Ishikawa (cell line): ENCODE results near the gene VWA3B.

Experiments
- CEBPB ChIP-seq: IDR thresholded peaks from 2 replicates; pipeline ENCODE4 v1.6.1; 2012
- CREB1 ChIP-seq: IDR thresholded peaks from 2 replicates; pipeline ENCODE4 v1.6.1; 2012; ENCODE audit warnings: low read depth
- EGR1 ChIP-seq: IDR thresholded peaks from 2 replicates; pipeline ENCODE4 v1.6.1; 2012
- EP300 ChIP-seq: IDR thresholded peaks from 2 replicates; pipeline ENCODE4 v1.6.1; 2012; ENCODE audit warnings: borderline replicate concordance
- FOXM1 ChIP-seq: IDR thresholded peaks from 2 replicates; pipeline ENCODE4 v1.6.1; 2012; ENCODE audit warnings: low read depth, borderline replicate concordance
- NFIC ChIP-seq: IDR thresholded peaks from 2 replicates; pipeline ENCODE4 v1.6.1; 2012
- RAD21 ChIP-seq: IDR thresholded peaks from 2 replicates; pipeline ENCODE4 v1.6.1; 2012; ENCODE audit warnings: low read depth
- TAF1 ChIP-seq: IDR thresholded peaks from 2 replicates; pipeline ENCODE4 v1.6.1; 2012; ENCODE audit warnings: low read depth, mild to moderate bottlenecking
- TCF12 ChIP-seq: IDR thresholded peaks from 2 replicates; pipeline ENCODE4 v1.6.1; 2012; ENCODE audit warnings: low read depth
- TEAD4 ChIP-seq: IDR thresholded peaks from 2 replicates; pipeline ENCODE4 v1.6.1; 2012
- USF1 ChIP-seq: IDR thresholded peaks from 2 replicates; pipeline ENCODE4 v1.6.1; 2012
- YY1 ChIP-seq: IDR thresholded peaks from 2 replicates; pipeline ENCODE4 v1.6.1; 2012; ENCODE audit warnings: low read depth
- ZBTB7A ChIP-seq: IDR thresholded peaks from 2 replicates; pipeline ENCODE4 v1.6.1; 2012; ENCODE audit warnings: low read depth
- TF ChIP-seq, protein P1 (sequence below): IDR thresholded peaks from 2 replicates; pipeline ENCODE4 v1.6.1; 2012; ENCODE audit warnings: low read depth, mild to moderate bottlenecking
- TF ChIP-seq, protein P2 (sequence below): IDR thresholded peaks from 2 replicates; pipeline ENCODE4 v1.6.1; 2012

The VWA3B gene

DNA sequence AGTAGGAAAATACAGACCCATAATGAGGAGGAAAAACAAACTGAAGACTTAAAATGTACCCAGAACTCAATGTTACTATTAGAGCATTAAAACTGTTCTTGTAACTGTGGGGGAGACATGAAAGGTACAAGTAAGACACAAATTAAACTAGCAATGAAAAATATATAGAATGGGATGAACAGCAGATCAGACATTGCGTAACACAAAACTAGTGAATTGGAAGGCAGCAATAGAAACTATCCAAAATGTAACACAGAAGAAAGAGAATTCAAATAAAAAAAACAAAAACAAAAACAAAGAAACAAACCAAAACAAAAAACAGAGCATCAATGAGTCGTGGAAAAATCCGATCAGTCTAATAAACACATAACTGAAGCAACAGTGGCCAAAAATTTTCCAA, 132.2 kb downstream of the VWA3B start:
- TF ChIP-seq NFIC (no peak), ZBTB7A (no peak), CEBPB (no peak), TAF1 (no peak), FOXM1 (no peak), RAD21 (no peak), YY1 (no peak), TEAD4 (no peak), EP300 (no peak), CREB1 (no peak)
- TF ChIP-seq, protein P1, sequence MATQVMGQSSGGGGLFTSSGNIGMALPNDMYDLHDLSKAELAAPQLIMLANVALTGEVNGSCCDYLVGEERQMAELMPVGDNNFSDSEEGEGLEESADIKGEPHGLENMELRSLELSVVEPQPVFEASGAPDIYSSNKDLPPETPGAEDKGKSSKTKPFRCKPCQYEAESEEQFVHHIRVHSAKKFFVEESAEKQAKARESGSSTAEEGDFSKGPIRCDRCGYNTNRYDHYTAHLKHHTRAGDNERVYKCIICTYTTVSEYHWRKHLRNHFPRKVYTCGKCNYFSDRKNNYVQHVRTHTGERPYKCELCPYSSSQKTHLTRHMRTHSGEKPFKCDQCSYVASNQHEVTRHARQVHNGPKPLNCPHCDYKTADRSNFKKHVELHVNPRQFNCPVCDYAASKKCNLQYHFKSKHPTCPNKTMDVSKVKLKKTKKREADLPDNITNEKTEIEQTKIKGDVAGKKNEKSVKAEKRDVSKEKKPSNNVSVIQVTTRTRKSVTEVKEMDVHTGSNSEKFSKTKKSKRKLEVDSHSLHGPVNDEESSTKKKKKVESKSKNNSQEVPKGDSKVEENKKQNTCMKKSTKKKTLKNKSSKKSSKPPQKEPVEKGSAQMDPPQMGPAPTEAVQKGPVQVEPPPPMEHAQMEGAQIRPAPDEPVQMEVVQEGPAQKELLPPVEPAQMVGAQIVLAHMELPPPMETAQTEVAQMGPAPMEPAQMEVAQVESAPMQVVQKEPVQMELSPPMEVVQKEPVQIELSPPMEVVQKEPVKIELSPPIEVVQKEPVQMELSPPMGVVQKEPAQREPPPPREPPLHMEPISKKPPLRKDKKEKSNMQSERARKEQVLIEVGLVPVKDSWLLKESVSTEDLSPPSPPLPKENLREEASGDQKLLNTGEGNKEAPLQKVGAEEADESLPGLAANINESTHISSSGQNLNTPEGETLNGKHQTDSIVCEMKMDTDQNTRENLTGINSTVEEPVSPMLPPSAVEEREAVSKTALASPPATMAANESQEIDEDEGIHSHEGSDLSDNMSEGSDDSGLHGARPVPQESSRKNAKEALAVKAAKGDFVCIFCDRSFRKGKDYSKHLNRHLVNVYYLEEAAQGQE = no peak

DNA sequence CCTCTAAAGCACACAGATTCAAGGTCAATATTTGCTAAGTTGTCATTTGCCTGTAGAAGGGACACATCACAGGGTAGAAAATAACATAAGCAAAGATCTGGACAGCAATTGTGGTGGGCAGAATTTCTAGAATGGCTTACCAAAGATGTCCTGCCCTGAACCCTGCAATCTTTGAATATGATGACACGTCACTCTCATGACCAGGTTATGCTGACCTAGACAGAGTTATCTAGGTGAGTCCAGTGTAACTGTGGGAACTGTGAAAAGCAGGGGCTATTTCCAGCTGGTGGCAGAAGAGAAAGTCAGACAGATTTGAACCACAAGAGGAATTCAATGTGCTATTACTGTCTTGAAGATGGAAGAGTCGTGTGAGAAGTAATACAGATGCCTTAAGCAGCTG, 147.0 kb downstream of the VWA3B start:
- TF ChIP-seq RAD21 (no peak), CEBPB (no peak), FOXM1 (no peak), TAF1 (no peak), TEAD4 (no peak), CREB1 (no peak), EGR1 (no peak), EP300 (no peak), ZBTB7A (no peak), NFIC (no peak), TCF12 (no peak), YY1 (no peak), USF1 (no peak)
- TF ChIP-seq, protein P2, sequence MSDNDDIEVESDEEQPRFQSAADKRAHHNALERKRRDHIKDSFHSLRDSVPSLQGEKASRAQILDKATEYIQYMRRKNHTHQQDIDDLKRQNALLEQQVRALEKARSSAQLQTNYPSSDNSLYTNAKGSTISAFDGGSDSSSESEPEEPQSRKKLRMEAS = no peak
- TF ChIP-seq, protein P1 = no peak

DNA sequence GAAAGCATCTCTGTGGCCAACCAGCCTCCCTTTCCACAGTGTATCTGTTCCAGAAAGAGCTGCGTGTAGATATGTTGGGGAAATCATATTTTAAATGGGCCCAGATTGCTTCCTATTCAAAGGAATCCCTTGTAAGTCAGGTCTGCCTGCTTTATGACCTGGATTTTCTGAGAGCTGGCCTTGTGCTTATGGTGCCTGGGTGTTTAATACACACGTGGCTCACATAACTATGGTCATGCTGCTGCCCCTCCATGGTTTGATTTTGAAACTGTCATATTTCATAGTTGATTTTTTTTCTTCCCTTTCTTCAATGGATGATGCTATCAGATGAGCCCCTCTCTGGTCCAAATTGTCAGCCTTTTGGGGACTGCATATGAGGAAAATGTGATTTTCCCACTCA, 147.8 kb downstream of the VWA3B start:
- TF ChIP-seq, protein P1 = no peak
- no peak for TF ChIP-seq TAF1
- no peak for TF ChIP-seq FOXM1
- TF ChIP-seq CEBPB = no peak
- TF ChIP-seq EGR1 = no peak
- TF ChIP-seq, protein P2 = no peak
- no peak for TF ChIP-seq TEAD4
- TF ChIP-seq RAD21 = no peak
- no peak for TF ChIP-seq ZBTB7A
- no peak for TF ChIP-seq USF1
- no peak for TF ChIP-seq EP300

DNA sequence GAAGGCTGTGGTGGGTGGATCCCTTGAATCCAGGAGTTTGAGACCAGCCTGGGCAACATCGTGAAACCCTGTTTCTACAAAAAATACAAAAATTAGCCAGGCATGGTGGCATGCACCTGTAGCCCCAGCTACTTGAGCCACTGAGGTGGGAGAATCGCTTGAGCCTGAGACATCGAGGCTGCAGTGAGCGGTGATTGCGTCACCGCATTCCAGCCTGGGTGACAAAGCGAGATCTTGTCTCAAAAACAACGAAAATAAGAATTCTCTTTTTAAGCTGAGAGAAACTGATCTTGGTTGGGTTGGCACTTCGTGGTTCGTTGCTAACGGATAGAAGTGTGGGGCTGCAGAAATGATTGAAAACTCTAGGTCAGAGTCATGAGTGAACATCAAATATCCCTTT, 150.0 kb downstream of the VWA3B start:
- TF ChIP-seq CREB1 = no peak
- 0 out of 2 replicates have a peak, but pooled peaks have one; percentile 22 for TF ChIP-seq CEBPB

- no peak for TF ChIP-seq EP300
- TF ChIP-seq NFIC = no peak
- TF ChIP-seq TEAD4 = no peak
- TF ChIP-seq CREB1 = no peak
- TF ChIP-seq, protein P1 = no peak
- no peak for TF ChIP-seq CEBPB
- TF ChIP-seq ZBTB7A = no peak
- no peak for TF ChIP-seq TAF1
- TF ChIP-seq USF1 = no peak
- no peak for TF ChIP-seq YY1
- TF ChIP-seq TCF12 = no peak
- no peak for TF ChIP-seq RAD21
- no peak for TF ChIP-seq FOXM1
These were observed 153.9 kb downstream of the VWA3B start for GRCh38 chr2:98240786-98241398.
